ENCODE measurements around the gene C2orf78. TPM values are rescaled to one million over a fixed set of nuclear protein-coding genes. Genes with fewer than 3 reads are reported as not detected.
A peak's percentile ranks its signal among the peaks of the same experiment; 100 is the strongest.

C2orf78 gene
- total and polyA plus RNA-seq, 9 of the 15 experiments (the other 6 are each of a cell fraction or from before 2014, with no cell fraction given): 0.04 to 0.28 (median 0.20) TPM

DNA sequence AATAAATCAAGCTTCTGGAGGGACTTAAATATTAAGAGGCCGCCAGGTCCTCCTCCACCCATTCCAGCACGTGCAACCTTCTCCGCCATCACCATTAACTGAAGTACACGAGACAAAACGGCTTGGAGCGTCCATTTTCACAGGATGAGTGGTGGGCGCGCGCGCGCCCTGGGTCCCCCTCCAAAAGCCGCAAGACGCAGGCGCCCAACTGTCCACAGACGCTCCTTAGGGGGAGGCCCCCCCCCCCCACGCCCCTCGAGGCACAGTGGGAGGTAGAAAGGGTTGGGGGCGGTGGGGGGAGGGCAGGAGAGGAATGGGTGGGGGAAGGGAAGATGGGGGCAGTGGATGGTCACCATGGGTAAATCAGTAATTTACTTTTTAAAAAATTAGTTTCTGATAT, 34.3 kb downstream of the C2orf78 start:
- no peaks in the 10 kb centered on the region for H4K20me1 ChIP-seq (replicated peaks; ENCODE audit: control insufficient read depth, insufficient read depth, low read length)
- H3K4me2 ChIP-seq (ENCODE audit: insufficient read depth, low read length): no peak overlapping the region
- ChIA-PET POLR2A (no interaction called here), CTCF (ENCODE audit: low intra/inter-chr PET ratio) (no interaction called here)
- FAIRE-seq (no peak), ATAC-seq (no peak), DNase-seq (ENCODE audit: extremely low read depth in 1 of 4, low spot score in 3 of 4) (no peak)
- H3K27ac ChIP-seq (ENCODE audit: extremely low read depth, low read depth, low read length): no peak overlapping the region
- no peaks in the 10 kb centered on the region for H3K9me1 ChIP-seq (ENCODE audit: control insufficient read depth, insufficient read depth, low read length)
- H3K4me1 ChIP-seq (replicated peaks in 1 of 2; ENCODE audit: control insufficient read depth in 2 of 2, insufficient read depth in 2 of 2, low read length in 2 of 2): peaks cover 4 to 16% of the 10 kb centered on the region in 2 experiments; a peak in 3 of 5 replicates
- BruUV-seq (replicated peaks): no TSS peak
- H2AFZ ChIP-seq (ENCODE audit: low read depth, low read length): no peak overlapping the region
- intact Hi-C loops (cut with micrococcal nuclease) (no loop called here), in situ Hi-C loops (cut with MboI) (no loop called here)
- no peaks in the 10 kb centered on the region for H3K36me3 ChIP-seq (ENCODE audit: control insufficient read depth, insufficient read depth, low read length)
- H3K9ac ChIP-seq (ENCODE audit: insufficient read depth in 1 of 2, low read depth in 2 of 2, low read length in 2 of 2): 0 out of 4 replicates have a peak overlapping the region, but pooled peaks of 1 of the 2 experiments have one; percentile 11
- H3K27me3 ChIP-seq (ENCODE audit: control insufficient read depth in 2 of 2, insufficient read depth in 2 of 2, low read length in 2 of 2): no peaks in the 10 kb centered on the region
- H3K9me3 ChIP-seq (replicated peaks; ENCODE audit: control insufficient read depth, insufficient read depth, low read depth, low read length): no peaks in the 10 kb centered on the region
- H3K79me2 ChIP-seq (ENCODE audit: control insufficient read depth, insufficient read depth, low read length): no peaks in the 10 kb centered on the region
- no peak overlapping the region for H3K4me3 ChIP-seq
- 72% methylated on average over 8 of the region's 18 CpGs for WGBS (ENCODE audit: insufficient coverage, low coverage, missing lambda C conversion rate)
- TF ChIP-seq, protein P1, sequence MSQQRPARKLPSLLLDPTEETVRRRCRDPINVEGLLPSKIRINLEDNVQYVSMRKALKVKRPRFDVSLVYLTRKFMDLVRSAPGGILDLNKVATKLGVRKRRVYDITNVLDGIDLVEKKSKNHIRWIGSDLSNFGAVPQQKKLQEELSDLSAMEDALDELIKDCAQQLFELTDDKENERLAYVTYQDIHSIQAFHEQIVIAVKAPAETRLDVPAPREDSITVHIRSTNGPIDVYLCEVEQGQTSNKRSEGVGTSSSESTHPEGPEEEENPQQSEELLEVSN (IDR thresholded peaks at IDR 0.05; ENCODE audit: borderline replicate concordance in 1 of 2, extremely low read depth in 1 of 2, insufficient read depth in 1 of 2, insufficient read length in 1 of 2, low read depth in 1 of 2, low read length in 1 of 2, poor library complexity in 1 of 2, severe bottlenecking in 1 of 2): no peak
- TF ChIP-seq GTF2A2 (tag; IDR thresholded peaks at IDR 0.05): no peak
- TF ChIP-seq ZSCAN29 (IDR thresholded peaks at IDR 0.05): no peak
- TF ChIP-seq PML (IDR thresholded peaks at IDR 0.05; ENCODE audit: low read length): no peak
- TF ChIP-seq FOXK2 (conservative IDR thresholded peaks at IDR 0.05 in 1 of 2, IDR thresholded peaks at IDR 0.05 in 1 of 2; ENCODE audit: low read depth in 2 of 2): no peak
- no peak for TF ChIP-seq NKRF (IDR thresholded peaks at IDR 0.05; ENCODE audit: borderline replicate concordance)
- TF ChIP-seq MAZ (CRISPR knock-in tag; conservative IDR thresholded peaks at IDR 0.05 in 1 of 2, IDR thresholded peaks at IDR 0.05 in 1 of 2): no peak
- no peak for TF ChIP-seq ZNF134 (CRISPR knock-in tag; conservative IDR thresholded peaks at IDR 0.05)
- no peak for TF ChIP-seq ZNF79 (CRISPR knock-in tag; IDR thresholded peaks at IDR 0.05; ENCODE audit: low read depth)
- TF ChIP-seq ZNF133 (CRISPR knock-in tag; IDR thresholded peaks at IDR 0.05): no peak
- TF ChIP-seq SMAD4 (CRISPR knock-in tag; conservative IDR thresholded peaks at IDR 0.05): no peak
- TF ChIP-seq ZNF431 (CRISPR knock-in tag; IDR thresholded peaks at IDR 0.05): no peak
- no peak for TF ChIP-seq SNRNP70 (optimal IDR thresholded peaks at IDR 0.05; ENCODE audit: low read depth, low read length)
